HCT116 (cell line): ENCODE data around the gene ZFAND6. TPM values are rescaled to one million over a fixed set of nuclear protein-coding genes. Genes with fewer than 3 reads are reported as not detected.
A peak's percentile ranks its signal among the peaks of the same experiment; 100 is the strongest.

Experiments used
- ATAC-seq: fragments of 200-7000 bp; cut with Tn5 transposase; 2 replicates; pipeline ENCODE4 v1.9.1; 2020; ENCODE audit warnings: mild to moderate bottlenecking, moderate library complexity
- BruUV-seq: library from RNA; stranded (reverse); fragments of 400-500 nt; replicated peaks from 2 replicates; lab custom pipeline; 2021; lab: Mats Ljungman, UMichigan
- CTCF ChIA-PET: fragments of 300-600 bp; sonication (Branson Sonifier 250); formaldehyde crosslinking; loops from one replicate; lab custom pipeline; 2021; ENCODE audit warnings: antibody characterized with exemption; lab: Charles Lee
- POLR2A ChIA-PET: fragments of 300-600, 350-600 bp; sonication (Branson Sonifier 250); formaldehyde crosslinking; loops from one replicate; lab custom pipeline; 2021; ENCODE audit warnings: antibody characterized with exemption; lab: Charles Lee
- RAD21 ChIA-PET, 2 experiments: fragments of 300-600 bp; sonication (Branson Sonifier 250); formaldehyde crosslinking; loops; one replicate each; lab custom pipeline; 2023; ENCODE audit warnings: low total read pairs in 2 of 2; ENCODE audit not compliant: uncharacterized antibody in 2 of 2, unreplicated experiment in 2 of 2, low non-redundant PET in 1 of 2; lab: Charles Lee
- DNase-seq: peaks from one replicate; pipeline ENCODE4 v3.0.0-alpha.2; 2010; ENCODE audit warnings: low read depth, low spot score
- H2AFZ ChIP-seq: fragments of 200-600 bp; shearing (Covaris generic), sonication (generic); 2 replicates; pipeline ENCODE4 v1.6.1; 2017; ENCODE audit warnings: low read depth, mixed run types, mixed read lengths, antibody characterized with exemption, low read length; ENCODE audit not compliant: poor library complexity, severe bottlenecking
- H3K27ac ChIP-seq: 2 replicates; pipeline ENCODE4 v1.5.1; 2012; ENCODE audit warnings: low read depth, low read length
- H3K27me3 ChIP-seq: fragments of 200-600 bp; sonication (generic); 2 replicates; pipeline ENCODE4 v1.6.1; 2016; ENCODE audit warnings: mixed run types, low read length, mixed read lengths; ENCODE audit not compliant: insufficient read depth
- H3K36me3 ChIP-seq, 2 experiments: fragments of 200-500 bp in 1 of 2; fragments of 200-600 bp in 1 of 2; sonication (Bioruptor generic) in 1 of 2; sonication (generic) in 1 of 2; 2 replicates each; pipeline versions ENCODE4 v1.5.1 to v1.6.1; 2014 to 2016; ENCODE audit warnings: low read length in 2 of 2, inconsistent platforms in 1 of 2, mixed read lengths in 1 of 2, mixed run types in 1 of 2; ENCODE audit not compliant: insufficient read depth in 2 of 2, control insufficient read depth in 1 of 2
- H3K4me1 ChIP-seq, 2 experiments: fragments of 200-600 bp in 1 of 2; sonication (generic) in 1 of 2; 2 replicates each; pipeline versions ENCODE4 v1.5.1 to v1.6.1; 2012 to 2017; ENCODE audit warnings: low read length in 2 of 2, inconsistent platforms in 1 of 2, mild to moderate bottlenecking in 1 of 2, mixed read lengths in 1 of 2, mixed run types in 1 of 2, moderate library complexity in 1 of 2; ENCODE audit not compliant: insufficient read depth in 2 of 2, control insufficient read depth in 1 of 2
- H3K4me2 ChIP-seq: fragments of 200-600 bp; sonication (generic); 2 replicates; pipeline ENCODE4 v1.6.1; 2017; ENCODE audit warnings: mixed run types, low read length, mixed read lengths
- H3K4me3 ChIP-seq, 2 experiments: fragments of 200-600 bp in 1 of 2; sonication (generic) in 1 of 2; replicated peaks in 1 of 2; 2 replicates each; pipeline ENCODE4 v1.5.1; 2011 to 2016; ENCODE audit warnings: low read length in 2 of 2, control low read depth in 1 of 2, low read depth in 1 of 2, mild to moderate bottlenecking in 1 of 2, mixed read lengths in 1 of 2, mixed run types in 1 of 2
- H3K79me2 ChIP-seq: fragments of 200-600 bp; sonication (generic); 2 replicates; pipeline ENCODE4 v1.6.1; 2017; ENCODE audit warnings: mild to moderate bottlenecking, mixed run types, low read length, moderate library complexity, mixed read lengths; ENCODE audit not compliant: insufficient read depth
- H3K9ac ChIP-seq: fragments of 200-600 bp; sonication (generic); 2 replicates; pipeline ENCODE4 v1.6.1; 2016; ENCODE audit warnings: low read length, mixed read lengths
- H3K9me2 ChIP-seq: fragments of 200-600 bp; sonication (generic), shearing (Covaris generic); 2 replicates; pipeline ENCODE4 v1.6.1; 2017; ENCODE audit warnings: mixed run types, mild to moderate bottlenecking, moderate library complexity; ENCODE audit not compliant: insufficient read depth
- H3K9me3 ChIP-seq, 2 experiments: fragments of 200-500 bp in 1 of 2; fragments of 200-600 bp in 1 of 2; sonication (Bioruptor generic) in 1 of 2; sonication (generic) in 1 of 2; 2 replicates each; pipeline ENCODE4 v1.6.1; 2014 to 2017; ENCODE audit warnings: low read length in 2 of 2, mixed read lengths in 2 of 2, inconsistent platforms in 1 of 2, low read depth in 1 of 2, mild to moderate bottlenecking in 1 of 2, mixed run types in 1 of 2, moderate library complexity in 1 of 2; ENCODE audit not compliant: control insufficient read depth in 1 of 2, insufficient read depth in 1 of 2
- H4K20me1 ChIP-seq: fragments of 200-600 bp; sonication (generic), shearing (Covaris generic); 2 replicates; pipeline ENCODE4 v1.6.1; 2017; ENCODE audit warnings: mixed run types, mild to moderate bottlenecking, moderate library complexity; ENCODE audit not compliant: insufficient read depth
- CEBPB ChIP-seq: IDR thresholded peaks from 2 replicates; pipeline ENCODE4 v1.6.1; 2012; ENCODE audit warnings: low read depth
- CTCF ChIP-seq, 3 experiments: fragments of 200-600 bp in 1 of 3; sonication (generic) in 1 of 3; IDR thresholded peaks in 2 of 3; conservative IDR thresholded peaks in 1 of 3; 2 replicates each; pipeline ENCODE4 v1.5.1; 2012 to 2017; ENCODE audit warnings: low read depth in 2 of 3, low read length in 2 of 3, antibody characterized with exemption in 1 of 3, borderline replicate concordance in 1 of 3, control low read depth in 1 of 3, mild to moderate bottlenecking in 1 of 3, mixed read lengths in 1 of 3, mixed run types in 1 of 3, moderate library complexity in 1 of 3; ENCODE audit not compliant: insufficient read depth in 1 of 3
- EGR1 ChIP-seq: IDR thresholded peaks from 2 replicates; pipeline ENCODE4 v1.6.1; 2012; ENCODE audit warnings: low read depth
- EZH2 ChIP-seq: fragments of 200-600 bp; sonication (generic); IDR thresholded peaks from 2 replicates; pipeline ENCODE4 v1.6.1; 2017; ENCODE audit warnings: antibody characterized with exemption, mixed run types
- EZH2phosphoT487 ChIP-seq: fragments of 200-600 bp; IDR thresholded peaks from 2 replicates; pipeline ENCODE4 v1.6.1; 2018; ENCODE audit warnings: antibody characterized with exemption, borderline replicate concordance
- FOSL1 ChIP-seq: IDR thresholded peaks from 2 replicates; pipeline ENCODE4 v1.6.1; 2012; ENCODE audit warnings: low read depth
- JUND ChIP-seq: IDR thresholded peaks from 2 replicates; pipeline ENCODE4 v1.6.1; 2012
- POLR2AphosphoS5 ChIP-seq: IDR thresholded peaks from 2 replicates; pipeline ENCODE4 v1.6.1; 2011; ENCODE audit warnings: mild to moderate bottlenecking, low read depth, low read length, moderate library complexity
- RAD21 ChIP-seq: IDR thresholded peaks from 2 replicates; pipeline ENCODE4 v1.6.1; 2012; ENCODE audit warnings: low read depth, mild to moderate bottlenecking
- REST ChIP-seq: IDR thresholded peaks from 2 replicates; pipeline ENCODE4 v1.6.1; 2012; ENCODE audit warnings: low read depth
- SIN3A ChIP-seq: IDR thresholded peaks from 2 replicates; pipeline ENCODE4 v1.6.1; 2012; ENCODE audit warnings: low read depth
- SP1 ChIP-seq: IDR thresholded peaks from 2 replicates; pipeline ENCODE4 v1.6.1; 2012; ENCODE audit warnings: low read depth
- SRF ChIP-seq: IDR thresholded peaks from 2 replicates; pipeline ENCODE4 v1.6.1; 2012; ENCODE audit warnings: low read depth
- TCF7L2 ChIP-seq: IDR thresholded peaks from 2 replicates; pipeline ENCODE4 v1.7.0; 2011; ENCODE audit warnings: borderline replicate concordance, inconsistent platforms; ENCODE audit not compliant: insufficient read depth, insufficient read length; ENCODE audit errors: extremely low read depth
- YY1 ChIP-seq: IDR thresholded peaks from 2 replicates; pipeline ENCODE4 v1.6.1; 2011; ENCODE audit warnings: low read length, low read depth, moderate library complexity, mild to moderate bottlenecking; ENCODE audit not compliant: insufficient replicate concordance; ENCODE audit errors: extremely low read depth
- ZFX ChIP-seq: fragments of 450-650 bp; IDR thresholded peaks from 2 replicates; pipeline ENCODE4 v1.6.1; 2017
- ZNF274 ChIP-seq: fragments of 200-500 bp; sonication (Bioruptor generic); IDR thresholded peaks from 2 replicates; pipeline ENCODE4 v1.6.1; 2014; ENCODE audit warnings: mild to moderate bottlenecking, low read depth, low read length, inconsistent platforms
- intact Hi-C: fragments of 100-400 bp; cut with micrococcal nuclease; formaldehyde crosslinking; loops from 2 replicates; pipeline ENCODE4 v1.10.0; 2022
- total RNA-seq: library from RNA; stranded (reverse); gene quantifications from one replicate; pipeline ENCODE4 v1.2.1, GENCODE V29; 2021; ENCODE audit not compliant: unreplicated experiment
- TF ChIP-seq, protein P1 (sequence below): IDR thresholded peaks from 2 replicates; pipeline ENCODE4 v1.6.1; 2012
- TF ChIP-seq, protein P2 (sequence below): IDR thresholded peaks from 2 replicates; pipeline ENCODE4 v1.6.1; 2011; ENCODE audit warnings: mild to moderate bottlenecking, low read length, moderate library complexity; ENCODE audit not compliant: insufficient replicate concordance; ENCODE audit errors: extremely low read depth

The ZFAND6 gene
- total RNA-seq, 1 experiment from 2014 or later = 51.3 TPM

DNA sequence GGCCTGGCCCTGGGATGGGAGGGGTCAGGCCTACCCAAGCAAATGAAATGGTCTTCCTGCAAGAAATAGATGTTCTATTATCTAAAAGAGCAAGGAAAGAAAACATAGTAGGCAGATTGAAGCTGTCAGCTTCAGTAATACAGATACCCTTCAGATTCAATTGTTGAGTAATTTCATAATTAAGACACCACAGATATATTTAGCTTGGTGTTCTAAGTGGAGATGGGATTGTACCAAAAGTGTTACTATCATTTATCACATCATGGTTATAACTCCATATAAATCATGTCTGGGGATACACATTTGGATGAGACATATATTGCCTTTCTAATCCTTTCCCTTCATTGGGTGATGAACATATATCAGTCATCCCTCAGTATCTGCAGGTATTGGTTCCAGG lies 51.4 kb downstream of the ZFAND6 start:
- H3K4me3 ChIP-seq = no peak overlapping the region
- ChIA-PET RAD21 (no interaction called here), POLR2A (no interaction called here), CTCF (no interaction called here)
- H4K20me1 ChIP-seq = no peaks in the 10 kb centered on the region
- H2AFZ ChIP-seq = no peak overlapping the region
- ATAC-seq = no peak
- H3K9me3 ChIP-seq = no peaks in the 10 kb centered on the region
- no peak overlapping the region for H3K27ac ChIP-seq
- H3K79me2 ChIP-seq = peaks cover 32% of the 10 kb centered on the region
- H3K9ac ChIP-seq = no peak overlapping the region
- no peaks in the 10 kb centered on the region for H3K27me3 ChIP-seq
- DNase-seq = no peak
- TF ChIP-seq POLR2AphosphoS5 = no peak
- TF ChIP-seq, protein P1, sequence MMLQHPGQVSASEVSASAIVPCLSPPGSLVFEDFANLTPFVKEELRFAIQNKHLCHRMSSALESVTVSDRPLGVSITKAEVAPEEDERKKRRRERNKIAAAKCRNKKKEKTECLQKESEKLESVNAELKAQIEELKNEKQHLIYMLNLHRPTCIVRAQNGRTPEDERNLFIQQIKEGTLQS = no peak
- TF ChIP-seq YY1 = no peak
- no peak for TF ChIP-seq CEBPB
- no peak for TF ChIP-seq SIN3A
- TF ChIP-seq REST = no peak
- TF ChIP-seq FOSL1 = no peak
- no peak for TF ChIP-seq JUND
- TF ChIP-seq RAD21 = no peak
- no peak for TF ChIP-seq EGR1
- TF ChIP-seq SP1 = no peak
- no peak for TF ChIP-seq ZNF274
- no peak for TF ChIP-seq SRF
- TF ChIP-seq CTCF (IDR thresholded peaks at IDR 0.05 in 2 of 3, conservative IDR thresholded peaks at IDR 0.05 in 1 of 3; ENCODE audit: borderline replicate concordance in 1 of 3, insufficient read depth in 1 of 3, low read depth in 2 of 3, low read length in 2 of 3) = no peak
- no peak for TF ChIP-seq ZFX
- no peak for TF ChIP-seq EZH2phosphoT487
- no peak for TF ChIP-seq TCF7L2
- TF ChIP-seq, protein P2, sequence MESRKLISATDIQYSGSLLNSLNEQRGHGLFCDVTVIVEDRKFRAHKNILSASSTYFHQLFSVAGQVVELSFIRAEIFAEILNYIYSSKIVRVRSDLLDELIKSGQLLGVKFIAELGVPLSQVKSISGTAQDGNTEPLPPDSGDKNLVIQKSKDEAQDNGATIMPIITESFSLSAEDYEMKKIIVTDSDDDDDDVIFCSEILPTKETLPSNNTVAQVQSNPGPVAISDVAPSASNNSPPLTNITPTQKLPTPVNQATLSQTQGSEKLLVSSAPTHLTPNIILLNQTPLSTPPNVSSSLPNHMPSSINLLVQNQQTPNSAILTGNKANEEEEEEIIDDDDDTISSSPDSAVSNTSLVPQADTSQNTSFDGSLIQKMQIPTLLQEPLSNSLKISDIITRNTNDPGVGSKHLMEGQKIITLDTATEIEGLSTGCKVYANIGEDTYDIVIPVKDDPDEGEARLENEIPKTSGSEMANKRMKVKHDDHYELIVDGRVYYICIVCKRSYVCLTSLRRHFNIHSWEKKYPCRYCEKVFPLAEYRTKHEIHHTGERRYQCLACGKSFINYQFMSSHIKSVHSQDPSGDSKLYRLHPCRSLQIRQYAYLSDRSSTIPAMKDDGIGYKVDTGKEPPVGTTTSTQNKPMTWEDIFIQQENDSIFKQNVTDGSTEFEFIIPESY = no peak
- no peak for TF ChIP-seq EZH2
- intact Hi-C loops = no loop called here
- peak overlapping the region; percentile 57; the same call in 1 of the 2 replicates for H3K4me2 ChIP-seq
- BruUV-seq = no TSS peak
- no peaks in the 10 kb centered on the region for H3K9me2 ChIP-seq
- peaks cover 9 to 18% of the 10 kb centered on the region in 2 experiments; a peak in 3 of 4 replicates for H3K4me1 ChIP-seq
- H3K36me3 ChIP-seq = no peaks in the 10 kb centered on the region
